HEK293T (cell line): ENCODE results near the gene ZDHHC22.
A peak's percentile ranks its signal among the peaks of the same experiment; 100 is the strongest.

Experiments
- ARNT ChIP-seq: fragments of 450-650 bp; IDR thresholded peaks from 2 replicates; pipeline ENCODE4 v1.6.1; 2017; ENCODE audit warnings: mild to moderate bottlenecking
- FOXM1 ChIP-seq: fragments of 450-650 bp; IDR thresholded peaks from 2 replicates; pipeline ENCODE4 v1.6.1; 2017; ENCODE audit warnings: mild to moderate bottlenecking, borderline replicate concordance
- L3MBTL2 ChIP-seq: fragments of 450-650 bp; conservative IDR thresholded peaks from 2 replicates; pipeline ENCODE4 v1.6.1; 2016; ENCODE audit warnings: mild to moderate bottlenecking

DNA sequence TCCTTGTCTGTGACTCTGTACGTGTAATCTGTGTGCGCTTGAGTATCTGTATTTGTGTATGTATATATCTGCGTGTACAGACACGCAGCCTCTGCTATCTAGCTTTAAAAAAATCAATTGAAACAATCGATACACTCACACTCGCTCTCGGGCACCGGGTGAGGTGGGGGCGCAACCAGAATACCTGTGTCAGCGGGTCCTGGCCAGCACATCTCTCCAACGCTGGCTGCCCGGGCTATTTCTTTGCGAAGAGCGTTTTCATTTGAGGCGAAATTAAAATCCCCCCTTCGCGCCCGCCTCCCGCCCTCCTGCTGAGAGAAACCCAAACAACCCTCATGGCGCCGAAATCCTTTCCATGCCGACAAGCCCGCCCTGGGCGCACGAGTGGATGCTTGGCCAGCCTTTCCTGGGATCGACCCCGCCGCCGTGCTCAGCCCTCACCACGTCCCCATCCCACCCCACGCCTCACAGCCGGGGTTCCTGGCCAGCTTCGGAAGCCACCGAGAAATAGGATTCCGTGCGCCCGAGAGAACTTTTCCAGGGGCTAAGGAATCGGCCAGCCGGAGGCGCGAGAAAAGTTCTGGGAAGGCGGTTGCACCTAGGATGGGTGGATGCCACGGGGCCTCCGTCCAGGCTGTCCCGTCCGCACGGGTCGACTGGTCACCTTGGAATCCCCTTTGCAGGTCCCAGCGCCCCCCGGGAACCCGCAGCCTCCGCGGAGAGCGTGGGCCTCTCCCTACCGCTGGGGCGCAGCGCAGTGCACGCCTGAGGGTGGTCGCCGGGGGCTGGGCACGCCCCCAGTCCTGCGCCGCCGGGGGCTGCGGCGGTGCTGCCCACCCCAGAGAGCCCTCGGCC is 1.0 kb downstream of the ZDHHC22 start:
- TF ChIP-seq L3MBTL2 (peak; percentile 66), FOXM1 (peak; percentile 72; the same call in 1 of the 2 replicates), ARNT (no peak)
